GM10266 (cell line): ENCODE results near the gene IWS1.

ENCODE experiments used
- DNase-seq: peaks from one replicate; pipeline ENCODE4 v3.0.0; 2012; ENCODE audit errors: extremely low spot score
- TF ChIP-seq, protein P1 (sequence below): IDR thresholded peaks from 2 replicates; pipeline ENCODE4 v1.5.1; 2012; ENCODE audit warnings: mild to moderate bottlenecking, low read depth; ENCODE audit not compliant: control insufficient read depth, insufficient read depth; ENCODE audit errors: missing control alignments

IWS1 gene

GRCh38 chr2:127565261-127566138, 39.2 kb upstream of the IWS1 start:
- no peak for DNase-seq
- TF ChIP-seq, protein P1, sequence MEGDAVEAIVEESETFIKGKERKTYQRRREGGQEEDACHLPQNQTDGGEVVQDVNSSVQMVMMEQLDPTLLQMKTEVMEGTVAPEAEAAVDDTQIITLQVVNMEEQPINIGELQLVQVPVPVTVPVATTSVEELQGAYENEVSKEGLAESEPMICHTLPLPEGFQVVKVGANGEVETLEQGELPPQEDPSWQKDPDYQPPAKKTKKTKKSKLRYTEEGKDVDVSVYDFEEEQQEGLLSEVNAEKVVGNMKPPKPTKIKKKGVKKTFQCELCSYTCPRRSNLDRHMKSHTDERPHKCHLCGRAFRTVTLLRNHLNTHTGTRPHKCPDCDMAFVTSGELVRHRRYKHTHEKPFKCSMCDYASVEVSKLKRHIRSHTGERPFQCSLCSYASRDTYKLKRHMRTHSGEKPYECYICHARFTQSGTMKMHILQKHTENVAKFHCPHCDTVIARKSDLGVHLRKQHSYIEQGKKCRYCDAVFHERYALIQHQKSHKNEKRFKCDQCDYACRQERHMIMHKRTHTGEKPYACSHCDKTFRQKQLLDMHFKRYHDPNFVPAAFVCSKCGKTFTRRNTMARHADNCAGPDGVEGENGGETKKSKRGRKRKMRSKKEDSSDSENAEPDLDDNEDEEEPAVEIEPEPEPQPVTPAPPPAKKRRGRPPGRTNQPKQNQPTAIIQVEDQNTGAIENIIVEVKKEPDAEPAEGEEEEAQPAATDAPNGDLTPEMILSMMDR: no peak

- TF ChIP-seq, protein P1: no peak
- DNase-seq: no peak
Observed at GRCh38 chr2:127564429-127565260, 38.4 kb upstream of the IWS1 start.

DNA sequence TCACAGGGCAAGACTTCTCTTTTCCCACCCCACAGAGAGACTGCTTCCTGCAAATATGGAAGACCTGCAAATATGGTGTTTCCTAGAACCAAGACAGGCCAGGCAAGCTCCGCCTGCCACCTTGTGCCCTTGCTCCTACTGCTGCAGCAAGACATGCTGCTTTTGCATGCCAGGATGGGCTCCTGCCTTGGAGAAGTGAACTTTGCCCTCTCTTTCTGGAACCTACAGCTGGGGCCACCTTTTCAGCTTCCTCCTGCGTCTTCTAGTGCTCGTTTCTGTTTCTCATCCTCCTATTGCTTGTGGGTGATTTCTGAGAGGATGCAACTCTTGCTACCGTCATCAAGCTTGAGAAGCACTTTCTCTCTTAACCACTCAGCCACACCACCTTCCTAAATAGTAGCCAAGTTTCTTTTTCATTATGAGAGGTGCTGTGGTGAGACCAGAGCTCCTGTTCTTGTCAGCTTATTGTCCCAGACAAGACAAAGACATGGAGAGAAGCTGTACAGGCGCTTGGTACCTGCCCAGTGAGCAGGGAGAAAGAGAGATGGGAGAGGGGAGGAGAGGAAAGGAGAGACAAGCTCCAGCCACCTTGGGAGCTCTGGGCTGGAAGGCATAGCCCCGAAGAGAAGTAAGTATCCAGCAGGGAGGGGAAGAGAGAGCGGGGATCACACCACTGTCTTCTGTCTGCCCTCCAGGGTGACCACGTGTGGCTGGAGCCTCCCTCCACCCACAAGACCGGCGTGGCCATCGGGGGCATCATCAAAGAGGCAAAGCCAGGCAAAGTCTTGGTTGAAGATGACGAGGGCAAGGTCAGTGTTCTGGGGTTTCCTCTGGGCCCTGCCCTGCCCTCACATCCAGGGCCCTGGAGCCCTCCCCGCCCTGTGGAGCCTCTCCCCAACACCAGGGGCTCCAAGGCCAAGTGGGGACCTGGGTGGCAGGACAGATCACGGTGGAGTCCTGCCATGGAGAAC, 37.5 kb upstream of the IWS1 start:
- TF ChIP-seq, protein P1: peak; percentile 1
- DNase-seq: peak; percentile 87

- DNase-seq: no peak
- TF ChIP-seq, protein P1: no peak
Observed at GRCh38 chr2:127562936-127563335, 36.6 kb upstream of the IWS1 start.

DNA sequence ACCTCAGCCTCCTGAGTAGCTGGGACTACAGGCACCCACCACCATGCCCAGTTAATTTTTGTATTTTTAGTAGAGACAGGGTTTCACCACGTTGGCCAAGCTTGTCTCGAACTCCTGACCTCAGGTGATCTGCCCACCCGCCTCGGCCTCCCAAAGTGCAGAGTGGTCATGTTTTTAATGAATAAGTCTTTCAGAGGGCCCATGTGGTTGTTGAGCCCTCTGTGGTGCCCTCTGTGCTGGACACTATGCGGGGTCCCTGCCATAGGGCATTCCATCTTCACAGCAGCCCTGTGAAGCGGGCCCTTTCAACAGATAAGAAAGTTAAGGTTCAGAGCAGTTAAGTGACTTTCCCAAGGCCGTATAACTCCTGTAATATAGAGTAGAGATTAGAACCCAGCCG, 35.1 kb upstream of the IWS1 start:
- TF ChIP-seq, protein P1: no peak
- DNase-seq: no peak

- TF ChIP-seq, protein P1: no peak
- DNase-seq: no peak
Observed at GRCh38 chr2:127560931-127561280, 34.6 kb upstream of the IWS1 start.
